ENCODE results near the gene SHISAL1.

Gene SHISAL1

DNA sequence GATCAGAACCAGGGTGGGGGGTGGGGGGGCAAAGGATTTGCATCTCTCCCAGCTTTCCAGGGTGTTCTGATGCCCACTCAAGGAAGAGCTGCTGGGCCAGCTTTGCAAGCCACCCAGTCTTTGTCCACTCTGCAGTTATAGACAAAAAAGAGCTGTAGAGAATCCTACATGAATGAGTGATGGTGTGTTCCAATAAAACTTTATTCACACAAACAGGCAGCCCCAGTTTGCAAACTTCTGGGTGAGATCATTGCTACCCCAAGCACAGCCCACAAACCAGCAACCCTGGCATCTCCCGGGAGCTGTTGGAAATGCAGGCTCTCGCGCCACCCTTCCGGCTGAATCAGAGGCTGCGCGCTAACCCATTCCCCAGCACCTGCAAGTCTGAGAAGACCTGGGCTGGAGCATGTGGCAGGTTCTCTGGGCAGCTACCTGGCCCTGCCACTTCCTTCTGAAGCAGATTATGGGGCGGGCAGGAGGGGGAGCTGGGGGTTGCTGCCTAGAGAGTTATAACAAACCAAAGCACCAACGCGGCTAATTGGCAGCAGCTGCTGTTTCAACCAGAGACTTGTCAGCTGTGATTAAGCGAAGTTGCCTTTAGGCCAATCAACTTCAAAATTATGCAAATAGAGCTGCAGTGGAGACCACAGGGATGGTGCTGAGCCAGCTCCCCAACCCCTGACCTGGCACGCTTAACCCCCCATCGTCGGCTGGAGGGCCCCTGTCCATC lies 3.8 kb upstream of the SHISAL1 start:
- TF ChIP-seq CTCF (IDR thresholded peaks at IDR 0.05): no peak
- Histone ChIP-seq H3K27ac (no peak overlapping the region), H3K4me3 (no peak overlapping the region)
- DNase-seq (ENCODE audit: low spot score): no peak

DNA sequence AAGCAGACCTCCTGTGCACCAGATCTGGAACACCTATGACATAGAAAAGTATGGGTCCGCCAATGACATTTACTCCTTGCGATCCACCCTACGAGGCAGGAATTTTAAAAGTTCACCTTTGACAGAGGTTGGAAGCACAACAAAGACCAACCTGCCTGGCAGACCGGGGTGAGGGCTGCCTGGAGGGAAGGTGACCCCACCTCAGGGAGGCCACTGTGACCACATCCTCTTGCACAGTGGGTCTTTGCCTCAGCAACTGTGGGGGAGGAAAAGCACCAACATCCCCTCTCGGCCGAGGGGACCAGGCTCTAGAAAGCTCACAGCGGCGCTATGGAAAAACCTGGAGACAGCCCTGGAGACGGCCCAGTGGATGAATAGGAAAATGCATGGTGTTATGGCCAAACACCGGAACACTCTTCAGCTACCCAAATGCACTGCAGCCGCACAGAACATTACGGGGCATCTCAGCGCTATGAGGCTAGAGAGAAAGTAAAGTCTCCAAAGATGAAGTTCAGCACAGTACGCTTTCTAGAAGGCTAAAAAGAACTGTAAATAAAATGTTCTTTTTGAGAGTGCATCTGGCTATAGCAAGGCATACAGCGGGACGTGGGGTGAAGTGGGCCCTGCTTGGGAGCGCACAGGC lies 1.8 kb upstream of the SHISAL1 start:
- H3K27ac ChIP-seq: no peak overlapping the region
- no peak overlapping the region for H3K4me3 ChIP-seq
- no peak for DNase-seq (ENCODE audit: low spot score)
- no peak for TF ChIP-seq CTCF (IDR thresholded peaks at IDR 0.05)

- DNase-seq (ENCODE audit: low spot score): no peak
- no peak for TF ChIP-seq CTCF (IDR thresholded peaks at IDR 0.05)
- H3K27ac ChIP-seq: no peak overlapping the region
- no peak overlapping the region for H3K4me3 ChIP-seq
Measured at GRCh38 chr22:44313385-44314006, 745 bp upstream of the SHISAL1 start.

DNA sequence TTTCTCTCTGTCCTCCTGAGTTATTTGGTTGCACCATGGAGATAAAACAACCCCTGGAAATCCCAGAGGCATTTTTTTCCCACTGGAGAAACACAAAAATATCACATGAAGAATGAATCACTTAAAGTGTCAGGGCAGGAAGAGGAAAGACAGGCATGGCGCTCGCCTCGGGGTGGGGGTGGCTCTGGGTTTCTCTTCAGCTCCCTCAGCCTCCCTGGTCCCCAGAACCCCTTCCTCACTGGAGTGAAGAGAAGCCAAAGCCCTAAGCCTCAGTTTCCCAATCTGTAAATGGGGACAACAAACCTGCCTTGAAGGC lies 938 bp downstream of the SHISAL1 start:
- no peak for TF ChIP-seq CTCF (IDR thresholded peaks at IDR 0.05)
- Histone ChIP-seq H3K4me3 (no peak overlapping the region), H3K27ac (no peak overlapping the region)
- DNase-seq (ENCODE audit: low spot score): no peak

GRCh38 chr22:44311104-44311854 lies 1.5 kb downstream of the SHISAL1 start:
- Histone ChIP-seq H3K27ac (no peak overlapping the region), H3K4me3 (no peak overlapping the region)
- no peak for TF ChIP-seq CTCF (IDR thresholded peaks at IDR 0.05)
- no peak for DNase-seq (ENCODE audit: low spot score)

DNA sequence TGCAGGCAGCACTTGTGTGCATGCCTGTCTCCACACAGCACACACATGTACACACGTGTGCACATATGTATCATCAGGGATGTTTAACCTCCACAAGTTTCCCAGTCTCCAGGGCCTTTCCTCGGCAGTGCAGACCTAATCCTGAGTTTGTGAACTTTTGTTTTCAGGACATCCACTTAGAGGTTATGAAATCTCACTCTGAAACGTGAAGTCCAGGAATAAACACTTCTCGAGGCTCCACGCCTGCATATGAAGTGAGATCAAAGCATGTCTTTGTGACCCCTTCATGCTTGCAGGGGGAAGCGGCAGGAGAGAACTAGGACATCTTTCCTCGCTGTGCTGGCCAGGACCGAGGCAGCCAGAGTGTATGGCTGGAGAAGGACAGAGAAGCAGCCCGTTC lies 3.1 kb downstream of the SHISAL1 start:
- DNase-seq (ENCODE audit: low spot score): no peak
- no peak for TF ChIP-seq CTCF (IDR thresholded peaks at IDR 0.05)
- Histone ChIP-seq H3K4me3 (no peak overlapping the region), H3K27ac (peak overlapping the region in 1 of 2 donors; percentile 48)
